ENCODE measurements around the gene SPDEF. TPM values are rescaled to one million over a fixed set of nuclear protein-coding genes. Genes with fewer than 3 reads are reported as not detected.

Gene SPDEF
- not detected for polyA plus RNA-seq (2013, experiment 1 of 2)
- polyA plus RNA-seq (2013, experiment 2 of 2): 0.05 TPM

DNA sequence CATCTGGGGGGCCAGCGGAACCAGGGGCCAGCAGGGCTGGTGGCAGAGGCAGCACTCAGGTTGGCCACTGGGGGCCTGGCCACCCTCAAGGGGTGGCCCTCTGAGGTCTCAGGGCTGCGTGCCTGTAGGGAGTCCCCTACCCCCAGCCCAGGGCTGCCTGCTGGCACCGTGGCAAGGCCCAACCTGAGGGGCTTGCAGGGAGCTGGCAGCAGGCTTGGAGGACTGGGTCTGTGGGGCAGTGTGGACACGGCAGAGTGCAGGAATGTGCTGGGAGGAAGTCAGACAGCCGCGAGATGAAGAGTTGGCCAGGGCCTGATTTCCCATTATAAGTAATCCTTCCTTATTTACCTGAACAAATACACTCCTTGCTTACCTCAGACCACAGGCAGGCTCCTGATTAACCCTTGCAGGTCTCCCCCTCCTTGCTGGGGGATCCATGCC is at the start of gene SPDEF:
Gene SPDEF, minus strand, starts transcription at position 299 of the 441 bp plus-strand sequence. CDS start 11,874 bp downstream, outside the sequence.
- H4K8ac ChIP-seq (ENCODE audit: low read length): no peak within 1 kb of the TSS
- peaks cover 19% of the 10 kb centered on the region for H3K4me1 ChIP-seq (ENCODE audit: control insufficient read depth, insufficient read depth, low read depth, low read length)
- no peak within 1 kb of the TSS for H3K27ac ChIP-seq (ENCODE audit: low read length, poor library complexity, severe bottlenecking)
- no peak within 1 kb of the TSS for H2BK15ac ChIP-seq (ENCODE audit: low read depth, poor library complexity, severe bottlenecking)
- no peak within 1 kb of the TSS for H3K4me2 ChIP-seq (ENCODE audit: low read length, poor library complexity, severe bottlenecking)
- H3K23ac ChIP-seq (ENCODE audit: low read length in 2 of 2): no peak within 1 kb of the TSS
- H3K4ac ChIP-seq (ENCODE audit: low read depth in 1 of 2, low read length in 2 of 2): no peak within 1 kb of the TSS
- H3K9me3 ChIP-seq (ENCODE audit: control insufficient read depth, low read length): peaks cover 7% of the 10 kb centered on the region
- H2AFZ ChIP-seq (ENCODE audit: low read depth, low read length): no peak within 1 kb of the TSS
- H3K79me1 ChIP-seq (replicated peaks; ENCODE audit: low read length, poor library complexity, severe bottlenecking): no peaks in the 10 kb centered on the region
- no peak within 1 kb of the TSS for H3K9ac ChIP-seq (ENCODE audit: low read length)
- H2BK12ac ChIP-seq (ENCODE audit: low read length in 2 of 2): no peak within 1 kb of the TSS
- DNase-seq: no peak
- no peak within 1 kb of the TSS for H2BK5ac ChIP-seq (ENCODE audit: low read depth, low read length, poor library complexity, severe bottlenecking)
- H3K4me3 ChIP-seq (ENCODE audit: insufficient read depth in 1 of 2, low read depth in 1 of 2, low read length in 2 of 2): no peak within 1 kb of the TSS
- 72% methylated on average over 6 of the region's 6 CpGs for WGBS
- no peak within 1 kb of the TSS for H4K91ac ChIP-seq (ENCODE audit: low read length)
- peaks cover 0 to 3% of the 10 kb centered on the region in 2 experiments for H3K36me3 ChIP-seq (ENCODE audit: control insufficient read depth in 1 of 2, insufficient read depth in 2 of 2, low read depth in 1 of 2, low read length in 2 of 2)
- no peak within 1 kb of the TSS for H2BK120ac ChIP-seq (ENCODE audit: low read depth, low read length)
- H2AK5ac ChIP-seq (ENCODE audit: low read length, severe bottlenecking): no peak within 1 kb of the TSS
- peaks cover 0 to 44% of the 10 kb centered on the region in 2 experiments for H3K27me3 ChIP-seq (ENCODE audit: control insufficient read depth in 1 of 2, insufficient read depth in 1 of 2, low read length in 2 of 2)
- no peak within 1 kb of the TSS for H3K14ac ChIP-seq (ENCODE audit: low read length in 2 of 2)
- H3K18ac ChIP-seq (ENCODE audit: low read depth in 1 of 2, low read length in 2 of 2): no peak within 1 kb of the TSS

DNA sequence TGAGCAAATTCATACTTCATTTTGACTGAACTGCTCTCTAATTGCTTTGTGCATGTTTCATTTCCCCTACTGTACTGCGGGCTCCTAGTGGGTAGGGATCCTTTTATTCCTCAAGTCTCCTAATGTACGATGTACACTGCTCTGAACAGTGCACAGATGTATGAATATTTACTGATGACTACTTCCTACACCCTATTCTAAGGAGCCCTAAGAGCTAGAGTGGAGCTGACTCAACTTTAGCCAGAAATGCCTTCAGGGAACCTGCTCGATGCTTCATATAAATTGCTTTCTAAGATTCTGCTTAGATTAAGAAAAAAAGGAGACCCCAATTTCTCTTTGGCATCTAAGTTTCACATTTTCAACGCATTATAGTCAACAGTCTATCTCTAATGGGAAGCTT is 47.6 kb upstream of the SPDEF start:
- H2AFZ ChIP-seq (ENCODE audit: low read depth, low read length): no peak overlapping the region
- no peak overlapping the region for H2BK5ac ChIP-seq (ENCODE audit: low read depth, low read length, poor library complexity, severe bottlenecking)
- H4K8ac ChIP-seq (ENCODE audit: low read length): no peak overlapping the region
- no peak overlapping the region for H3K18ac ChIP-seq (ENCODE audit: low read depth in 1 of 2, low read length in 2 of 2)
- no peak overlapping the region for H2AK5ac ChIP-seq (ENCODE audit: low read length, severe bottlenecking)
- H3K9ac ChIP-seq (ENCODE audit: low read length): no peak overlapping the region
- H2BK15ac ChIP-seq (ENCODE audit: low read depth, poor library complexity, severe bottlenecking): no peak overlapping the region
- no peak overlapping the region for H4K91ac ChIP-seq (ENCODE audit: low read length)
- peaks cover 5 to 21% of the 10 kb centered on the region in 2 experiments for H3K36me3 ChIP-seq (ENCODE audit: control insufficient read depth in 1 of 2, insufficient read depth in 2 of 2, low read depth in 1 of 2, low read length in 2 of 2)
- no peak overlapping the region for H3K14ac ChIP-seq (ENCODE audit: low read length in 2 of 2)
- H2BK120ac ChIP-seq (ENCODE audit: low read depth, low read length): no peak overlapping the region
- no peak overlapping the region for H3K4me3 ChIP-seq (ENCODE audit: insufficient read depth in 1 of 2, low read depth in 1 of 2, low read length in 2 of 2)
- peaks cover 9% of the 10 kb centered on the region for H3K4me1 ChIP-seq (ENCODE audit: control insufficient read depth, insufficient read depth, low read depth, low read length)
- no peak overlapping the region for H3K4me2 ChIP-seq (ENCODE audit: low read length, poor library complexity, severe bottlenecking)
- no peak overlapping the region for H3K27ac ChIP-seq (ENCODE audit: low read length, poor library complexity, severe bottlenecking)
- no peaks in the 10 kb centered on the region for H3K9me3 ChIP-seq (ENCODE audit: control insufficient read depth, low read length)
- 100% methylated on average over 4 of the region's 4 CpGs for WGBS
- no peaks in the 10 kb centered on the region for H3K27me3 ChIP-seq (ENCODE audit: control insufficient read depth in 1 of 2, insufficient read depth in 1 of 2, low read length in 2 of 2)
- no peak overlapping the region for H2BK12ac ChIP-seq (ENCODE audit: low read length in 2 of 2)
- no peak for DNase-seq
- peaks cover 39% of the 10 kb centered on the region for H3K79me1 ChIP-seq (replicated peaks; ENCODE audit: low read length, poor library complexity, severe bottlenecking)
- no peak overlapping the region for H3K23ac ChIP-seq (ENCODE audit: low read length in 2 of 2)
- H3K4ac ChIP-seq (ENCODE audit: low read depth in 1 of 2, low read length in 2 of 2): no peak overlapping the region

DNA sequence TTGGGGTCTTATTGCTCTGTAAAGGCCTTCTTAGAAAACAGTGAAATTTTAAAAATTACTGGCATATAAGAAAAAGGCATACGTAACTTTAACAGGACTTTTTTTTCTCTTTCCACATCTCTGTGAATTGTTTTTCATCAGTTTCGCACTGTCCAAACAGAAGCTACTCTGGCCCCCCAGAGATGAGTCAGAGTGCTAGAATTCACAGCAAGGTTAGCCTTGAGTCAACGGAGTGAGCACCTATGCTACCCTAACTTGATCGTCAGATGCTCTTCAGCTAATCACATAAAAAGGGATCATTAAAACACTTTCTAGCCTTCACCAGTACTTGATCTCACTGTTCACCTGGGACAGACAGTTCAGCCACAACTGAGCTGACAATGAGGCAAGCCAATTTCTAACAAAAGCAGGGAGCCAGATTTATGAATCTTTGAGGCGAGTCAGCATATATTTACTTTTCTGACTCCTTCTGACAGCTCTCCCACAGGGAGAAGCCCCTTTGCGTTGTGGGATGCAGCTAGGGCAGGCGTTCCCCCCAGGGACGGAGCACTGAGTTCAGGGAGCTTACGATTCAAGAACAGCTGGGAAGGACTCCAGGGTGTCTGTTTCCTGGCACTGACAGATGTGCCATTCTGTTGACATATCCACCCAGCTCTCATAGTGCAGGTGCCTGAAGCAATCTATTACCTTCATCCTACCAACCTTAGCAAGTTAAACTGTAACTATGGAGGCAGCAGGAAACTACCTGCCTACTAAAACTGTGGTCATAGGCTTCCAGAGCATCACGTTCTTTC is 46.4 kb upstream of the SPDEF start:
- Histone ChIP-seq H2AK5ac (ENCODE audit: low read length, severe bottlenecking) (no peak overlapping the region), H3K4ac (ENCODE audit: low read depth in 1 of 2, low read length in 2 of 2) (no peak overlapping the region), H3K36me3 (ENCODE audit: control insufficient read depth in 1 of 2, insufficient read depth in 2 of 2, low read depth in 1 of 2, low read length in 2 of 2) (peaks cover 5 to 21% of the 10 kb centered on the region in 2 experiments), H2BK5ac (ENCODE audit: low read depth, low read length, poor library complexity, severe bottlenecking) (no peak overlapping the region), H3K4me3 (ENCODE audit: insufficient read depth in 1 of 2, low read depth in 1 of 2, low read length in 2 of 2) (no peak overlapping the region), H3K27me3 (ENCODE audit: control insufficient read depth in 1 of 2, insufficient read depth in 1 of 2, low read length in 2 of 2) (no peaks in the 10 kb centered on the region), H3K23ac (ENCODE audit: low read length in 2 of 2) (peak overlapping the region in 1 of 2 experiments; percentile 55), H3K4me1 (ENCODE audit: control insufficient read depth, insufficient read depth, low read depth, low read length) (peaks cover 9% of the 10 kb centered on the region), H3K4me2 (ENCODE audit: low read length, poor library complexity, severe bottlenecking) (no peak overlapping the region), H4K8ac (ENCODE audit: low read length) (no peak overlapping the region), H4K91ac (ENCODE audit: low read length) (no peak overlapping the region), H3K27ac (ENCODE audit: low read length, poor library complexity, severe bottlenecking) (peak overlapping the region; percentile 6), H3K79me1 (replicated peaks; ENCODE audit: low read length, poor library complexity, severe bottlenecking) (peaks cover 43% of the 10 kb centered on the region), H2AFZ (ENCODE audit: low read depth, low read length) (no peak overlapping the region), H2BK15ac (ENCODE audit: low read depth, poor library complexity, severe bottlenecking) (no peak overlapping the region), H2BK120ac (ENCODE audit: low read depth, low read length) (no peak overlapping the region), H2BK12ac (ENCODE audit: low read length in 2 of 2) (no peak overlapping the region), H3K9ac (ENCODE audit: low read length) (no peak overlapping the region), H3K9me3 (ENCODE audit: control insufficient read depth, low read length) (no peaks in the 10 kb centered on the region), H3K14ac (ENCODE audit: low read length in 2 of 2) (no peak overlapping the region), H3K18ac (ENCODE audit: low read depth in 1 of 2, low read length in 2 of 2) (no peak overlapping the region)
- WGBS: 65% methylated on average over 10 of the region's 10 CpGs
- peak; percentile 29 for DNase-seq

DNA sequence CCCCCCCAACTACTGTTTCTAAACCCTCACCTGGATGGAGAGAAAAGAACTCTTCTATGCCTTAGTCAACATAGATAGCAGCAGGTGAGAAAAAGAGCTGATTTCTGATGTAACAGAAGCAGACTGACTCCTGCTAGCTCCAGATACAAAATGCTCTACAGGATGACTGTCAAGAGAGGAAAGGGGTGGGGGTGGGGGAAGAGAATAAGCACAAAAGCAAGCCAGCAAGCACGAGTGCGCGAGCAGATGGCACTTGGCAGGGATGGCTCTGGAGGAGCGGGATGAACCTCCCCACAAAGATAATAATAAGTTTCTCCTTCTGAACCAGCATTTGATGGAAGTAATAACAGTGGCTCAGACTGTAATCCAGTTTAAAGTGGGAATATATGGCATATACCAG is 45.6 kb upstream of the SPDEF start:
- no peak overlapping the region for H3K18ac ChIP-seq (ENCODE audit: low read depth in 1 of 2, low read length in 2 of 2)
- peaks cover 44% of the 10 kb centered on the region for H3K79me1 ChIP-seq (replicated peaks; ENCODE audit: low read length, poor library complexity, severe bottlenecking)
- no peaks in the 10 kb centered on the region for H3K27me3 ChIP-seq (ENCODE audit: control insufficient read depth in 1 of 2, insufficient read depth in 1 of 2, low read length in 2 of 2)
- H2AFZ ChIP-seq (ENCODE audit: low read depth, low read length): no peak overlapping the region
- no peak overlapping the region for H3K4me2 ChIP-seq (ENCODE audit: low read length, poor library complexity, severe bottlenecking)
- H3K4me1 ChIP-seq (ENCODE audit: control insufficient read depth, insufficient read depth, low read depth, low read length): peaks cover 9% of the 10 kb centered on the region
- H4K91ac ChIP-seq (ENCODE audit: low read length): no peak overlapping the region
- no peaks in the 10 kb centered on the region for H3K9me3 ChIP-seq (ENCODE audit: control insufficient read depth, low read length)
- no peak overlapping the region for H2BK12ac ChIP-seq (ENCODE audit: low read length in 2 of 2)
- no peak overlapping the region for H3K27ac ChIP-seq (ENCODE audit: low read length, poor library complexity, severe bottlenecking)
- peaks cover 5 to 21% of the 10 kb centered on the region in 2 experiments for H3K36me3 ChIP-seq (ENCODE audit: control insufficient read depth in 1 of 2, insufficient read depth in 2 of 2, low read depth in 1 of 2, low read length in 2 of 2)
- H3K4me3 ChIP-seq (ENCODE audit: insufficient read depth in 1 of 2, low read depth in 1 of 2, low read length in 2 of 2): no peak overlapping the region
- no peak overlapping the region for H3K14ac ChIP-seq (ENCODE audit: low read length in 2 of 2)
- H3K4ac ChIP-seq (ENCODE audit: low read depth in 1 of 2, low read length in 2 of 2): no peak overlapping the region
- no peak overlapping the region for H2BK120ac ChIP-seq (ENCODE audit: low read depth, low read length)
- no CpG with 5 or more reads among the region's 4 CpGs for WGBS
- no peak for DNase-seq
- no peak overlapping the region for H3K23ac ChIP-seq (ENCODE audit: low read length in 2 of 2)
- H2BK5ac ChIP-seq (ENCODE audit: low read depth, low read length, poor library complexity, severe bottlenecking): no peak overlapping the region
- no peak overlapping the region for H2BK15ac ChIP-seq (ENCODE audit: low read depth, poor library complexity, severe bottlenecking)
- H2AK5ac ChIP-seq (ENCODE audit: low read length, severe bottlenecking): no peak overlapping the region
- H4K8ac ChIP-seq (ENCODE audit: low read length): no peak overlapping the region
- H3K9ac ChIP-seq (ENCODE audit: low read length): no peak overlapping the region
